GM23338 (cell line): ENCODE measurements around the gene GCG. TPM values are rescaled to one million over a fixed set of nuclear protein-coding genes. Genes with fewer than 3 reads are reported as not detected.

Source experiments
- ATAC-seq: fragments of 200-7000 bp; cut with Tn5 transposase; 3 replicates; pipeline ENCODE4 v1.9.1; 2020
- DNase-seq: peaks from one replicate; pipeline ENCODE4 v3.0.0-alpha.2; 2015; ENCODE audit warnings: low spot score
- H2AFZ ChIP-seq: fragments of 200-600 bp; sonication (generic); 2 replicates; pipeline ENCODE4 v1.8.0; 2016; ENCODE audit warnings: antibody characterized with exemption, mild to moderate bottlenecking, moderate library complexity
- H3F3A ChIP-seq: fragments of 200-600 bp; sonication (generic); replicated peaks from 2 replicates; pipeline ENCODE4 v1.8.0; 2017; ENCODE audit warnings: antibody characterized with exemption, mixed run types, low read depth
- H3K27ac ChIP-seq: fragments of 200-600 bp; sonication (generic); 2 replicates; pipeline ENCODE4 v1.6.1; 2016; ENCODE audit warnings: low read depth
- H3K27me3 ChIP-seq: fragments of 200-600 bp; sonication (generic); 2 replicates; pipeline ENCODE4 v1.8.0; 2016; ENCODE audit warnings: mild to moderate bottlenecking, mixed run types, moderate library complexity; ENCODE audit not compliant: insufficient read depth
- H3K36me3 ChIP-seq: fragments of 200-600 bp; sonication (generic); 2 replicates; pipeline ENCODE4 v1.8.0; 2016; ENCODE audit warnings: mild to moderate bottlenecking; ENCODE audit not compliant: insufficient read depth
- H3K4me1 ChIP-seq: fragments of 200-600 bp; sonication (generic); 2 replicates; pipeline ENCODE4 v1.8.0; 2016; ENCODE audit warnings: mild to moderate bottlenecking, moderate library complexity; ENCODE audit not compliant: insufficient read depth
- H3K4me2 ChIP-seq: fragments of 200-600 bp; sonication (generic); 2 replicates; pipeline ENCODE4 v1.7.1; 2017; ENCODE audit warnings: mixed run types
- H3K4me3 ChIP-seq: fragments of 200-600 bp; sonication (generic); 2 replicates; pipeline ENCODE4 v1.6.1; 2016; ENCODE audit warnings: mixed run types
- H3K79me2 ChIP-seq: fragments of 200-600 bp; sonication (generic); replicated peaks from 2 replicates; pipeline ENCODE4 v1.8.0; 2017; ENCODE audit warnings: mild to moderate bottlenecking; ENCODE audit not compliant: insufficient read depth
- H3K9me2 ChIP-seq: fragments of 200-600 bp; sonication (generic); 2 replicates; pipeline ENCODE4 v1.8.0; 2017; ENCODE audit not compliant: insufficient read depth
- H4K20me1 ChIP-seq: fragments of 200-600 bp; sonication (generic); replicated peaks from 2 replicates; pipeline ENCODE4 v1.8.0; 2017; ENCODE audit warnings: mild to moderate bottlenecking; ENCODE audit not compliant: insufficient read depth
- H3K27ac Mint-ChIP-seq: 2 replicates; pipeline ENCODE4 v1.8.0; 2020; ENCODE audit warnings: inconsistent platforms, mild to moderate bottlenecking, moderate library complexity, mixed read lengths
- H3K27me3 Mint-ChIP-seq: 3 replicates; pipeline ENCODE4 v1.8.0; 2022; ENCODE audit warnings: low read depth, mild to moderate bottlenecking, moderate library complexity, mixed read lengths, inconsistent platforms; ENCODE audit not compliant: insufficient read depth, poor library complexity
- H3K36me3 Mint-ChIP-seq: 3 replicates; pipeline ENCODE4 v1.8.0; 2021; ENCODE audit warnings: low read depth, mild to moderate bottlenecking, inconsistent platforms, moderate library complexity, mixed read lengths
- H3K4me1 Mint-ChIP-seq: 3 replicates; pipeline ENCODE4 v1.8.0; 2020; ENCODE audit warnings: mild to moderate bottlenecking, inconsistent platforms, mixed read lengths
- H3K4me3 Mint-ChIP-seq: 3 replicates; pipeline ENCODE4 v1.8.0; 2021; ENCODE audit warnings: moderate library complexity, mild to moderate bottlenecking, inconsistent platforms, mixed read lengths
- H3K9me3 Mint-ChIP-seq: 3 replicates; pipeline ENCODE4 v1.8.0; 2020; ENCODE audit warnings: moderate library complexity, mild to moderate bottlenecking, inconsistent platforms, mixed read lengths
- CREB1 ChIP-seq: fragments of 250-450 bp; sonication (Bioruptor Pico); IDR thresholded peaks from 2 replicates; pipeline ENCODE4 v1.5.0; 2020; ENCODE audit warnings: low read depth, mild to moderate bottlenecking, moderate library complexity
- CTCF ChIP-seq, 2 experiments: fragments of 200-600 bp in 1 of 2; sonication (generic) in 1 of 2; conservative IDR thresholded peaks; 2 replicates each; pipeline versions ENCODE4 v1.5.1 to v1.6.1; 2016 to 2017; ENCODE audit warnings: antibody characterized with exemption in 2 of 2, low read depth in 2 of 2, mild to moderate bottlenecking in 2 of 2, moderate library complexity in 1 of 2
- ETS1 ChIP-seq: IDR thresholded peaks from 2 replicates; pipeline ENCODE4 v1.6.1; 2016; ENCODE audit warnings: antibody characterized with exemption
- EZH2 ChIP-seq: fragments of 200-600 bp; sonication (generic); IDR thresholded peaks from one replicate; pipeline ENCODE4 v1.8.0; 2017; ENCODE audit warnings: antibody characterized with exemption, mild to moderate bottlenecking, low read depth; ENCODE audit not compliant: unreplicated experiment
- EZH2phosphoT487 ChIP-seq: fragments of 200-600 bp; sonication (generic); IDR thresholded peaks from one replicate; pipeline ENCODE4 v1.8.1; 2018; ENCODE audit warnings: antibody characterized with exemption; ENCODE audit not compliant: unreplicated experiment
- JUNB ChIP-seq: IDR thresholded peaks from one replicate; pipeline ENCODE4 v1.6.1; 2016; ENCODE audit warnings: antibody characterized with exemption; ENCODE audit not compliant: unreplicated experiment
- NANOG ChIP-seq: IDR thresholded peaks from 2 replicates; pipeline ENCODE4 v1.6.1; 2016; ENCODE audit warnings: antibody characterized with exemption, borderline replicate concordance
- POLR2AphosphoS5 ChIP-seq: IDR thresholded peaks from 2 replicates; pipeline ENCODE4 v1.6.1; 2016; ENCODE audit warnings: antibody characterized with exemption, low read depth
- REST ChIP-seq: IDR thresholded peaks from one replicate; pipeline ENCODE4 v1.6.1; 2018; ENCODE audit warnings: antibody characterized with exemption; ENCODE audit not compliant: unreplicated experiment
- STAT1 ChIP-seq: IDR thresholded peaks from one replicate; pipeline ENCODE4 v1.6.1; 2016; ENCODE audit warnings: antibody characterized with exemption; ENCODE audit not compliant: unreplicated experiment
- ZNF114 ChIP-seq: fragments of 250-450 bp; sonication (Bioruptor Pico); IDR thresholded peaks from 2 replicates; pipeline ENCODE4 v1.5.0; 2020; ENCODE audit warnings: mild to moderate bottlenecking, moderate library complexity
- ZNF331 ChIP-seq: fragments of 250-450 bp; sonication (Bioruptor Pico); IDR thresholded peaks from 2 replicates; pipeline ENCODE4 v1.5.0; 2020; ENCODE audit warnings: low read depth, mild to moderate bottlenecking, moderate library complexity
- polyA plus RNA-seq: library from polyadenylated mRNA; unstranded; fragments of >200 nt; fragmentation: Nextera tagmentation; extraction: Ambion mirVana; gene quantifications from 2 replicates; pipeline ENCODE4 v1.2.1, GENCODE V29; 2016
- total RNA-seq: library from RNA; depleted of rRNA; stranded (reverse); fragments of >200 nt; shearing (Covaris generic); gene quantifications from 2 replicates; pipeline ENCODE4 v1.2.3, GENCODE V29; 2014
- TF ChIP-seq, protein P1 (sequence below): fragments of 250-450 bp; sonication (Bioruptor Pico); IDR thresholded peaks from 2 replicates; pipeline ENCODE4 v1.5.0; 2020; ENCODE audit warnings: mild to moderate bottlenecking, moderate library complexity

The GCG gene
- total and polyA plus RNA-seq, 2 experiments from 2014 or later, result not detected

DNA sequence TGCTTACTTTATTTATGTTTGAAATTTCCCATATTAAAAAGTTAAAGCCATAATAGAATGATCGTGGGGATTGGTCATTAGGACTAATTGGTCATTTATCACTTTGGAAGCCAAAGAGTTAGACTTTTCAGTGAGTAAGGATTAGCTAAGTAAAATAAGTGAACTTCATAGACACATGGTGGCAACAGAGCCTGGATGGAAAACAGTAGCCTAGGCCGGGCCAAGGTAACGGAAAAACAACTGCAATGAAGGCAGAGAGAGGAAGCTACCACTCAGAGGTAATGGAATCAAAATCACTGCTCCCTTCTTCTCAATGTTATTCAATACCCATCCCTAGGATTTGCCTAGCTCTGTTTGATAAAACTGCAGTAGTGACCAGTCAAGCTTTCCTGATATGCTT is 4.1 kb upstream of the GCG start:
- Mint-ChIP-seq H3K4me1 (no peaks in the 10 kb centered on the region), H3K4me3 (no peak overlapping the region), H3K36me3 (no peaks in the 10 kb centered on the region), H3K27me3 (no peaks in the 10 kb centered on the region), H3K9me3 (no peaks in the 10 kb centered on the region), H3K27ac (no peak overlapping the region)
- no peaks in the 10 kb centered on the region for H3F3A ChIP-seq
- no peaks in the 10 kb centered on the region for H3K4me1 ChIP-seq
- no peak overlapping the region for H3K27ac ChIP-seq
- H4K20me1 ChIP-seq, result no peaks in the 10 kb centered on the region
- H3K4me3 ChIP-seq, result no peak overlapping the region
- ATAC-seq (no peak), DNase-seq (no peak)
- no peak overlapping the region for H3K4me2 ChIP-seq
- H3K27me3 ChIP-seq, result no peaks in the 10 kb centered on the region
- TF ChIP-seq, protein P1, sequence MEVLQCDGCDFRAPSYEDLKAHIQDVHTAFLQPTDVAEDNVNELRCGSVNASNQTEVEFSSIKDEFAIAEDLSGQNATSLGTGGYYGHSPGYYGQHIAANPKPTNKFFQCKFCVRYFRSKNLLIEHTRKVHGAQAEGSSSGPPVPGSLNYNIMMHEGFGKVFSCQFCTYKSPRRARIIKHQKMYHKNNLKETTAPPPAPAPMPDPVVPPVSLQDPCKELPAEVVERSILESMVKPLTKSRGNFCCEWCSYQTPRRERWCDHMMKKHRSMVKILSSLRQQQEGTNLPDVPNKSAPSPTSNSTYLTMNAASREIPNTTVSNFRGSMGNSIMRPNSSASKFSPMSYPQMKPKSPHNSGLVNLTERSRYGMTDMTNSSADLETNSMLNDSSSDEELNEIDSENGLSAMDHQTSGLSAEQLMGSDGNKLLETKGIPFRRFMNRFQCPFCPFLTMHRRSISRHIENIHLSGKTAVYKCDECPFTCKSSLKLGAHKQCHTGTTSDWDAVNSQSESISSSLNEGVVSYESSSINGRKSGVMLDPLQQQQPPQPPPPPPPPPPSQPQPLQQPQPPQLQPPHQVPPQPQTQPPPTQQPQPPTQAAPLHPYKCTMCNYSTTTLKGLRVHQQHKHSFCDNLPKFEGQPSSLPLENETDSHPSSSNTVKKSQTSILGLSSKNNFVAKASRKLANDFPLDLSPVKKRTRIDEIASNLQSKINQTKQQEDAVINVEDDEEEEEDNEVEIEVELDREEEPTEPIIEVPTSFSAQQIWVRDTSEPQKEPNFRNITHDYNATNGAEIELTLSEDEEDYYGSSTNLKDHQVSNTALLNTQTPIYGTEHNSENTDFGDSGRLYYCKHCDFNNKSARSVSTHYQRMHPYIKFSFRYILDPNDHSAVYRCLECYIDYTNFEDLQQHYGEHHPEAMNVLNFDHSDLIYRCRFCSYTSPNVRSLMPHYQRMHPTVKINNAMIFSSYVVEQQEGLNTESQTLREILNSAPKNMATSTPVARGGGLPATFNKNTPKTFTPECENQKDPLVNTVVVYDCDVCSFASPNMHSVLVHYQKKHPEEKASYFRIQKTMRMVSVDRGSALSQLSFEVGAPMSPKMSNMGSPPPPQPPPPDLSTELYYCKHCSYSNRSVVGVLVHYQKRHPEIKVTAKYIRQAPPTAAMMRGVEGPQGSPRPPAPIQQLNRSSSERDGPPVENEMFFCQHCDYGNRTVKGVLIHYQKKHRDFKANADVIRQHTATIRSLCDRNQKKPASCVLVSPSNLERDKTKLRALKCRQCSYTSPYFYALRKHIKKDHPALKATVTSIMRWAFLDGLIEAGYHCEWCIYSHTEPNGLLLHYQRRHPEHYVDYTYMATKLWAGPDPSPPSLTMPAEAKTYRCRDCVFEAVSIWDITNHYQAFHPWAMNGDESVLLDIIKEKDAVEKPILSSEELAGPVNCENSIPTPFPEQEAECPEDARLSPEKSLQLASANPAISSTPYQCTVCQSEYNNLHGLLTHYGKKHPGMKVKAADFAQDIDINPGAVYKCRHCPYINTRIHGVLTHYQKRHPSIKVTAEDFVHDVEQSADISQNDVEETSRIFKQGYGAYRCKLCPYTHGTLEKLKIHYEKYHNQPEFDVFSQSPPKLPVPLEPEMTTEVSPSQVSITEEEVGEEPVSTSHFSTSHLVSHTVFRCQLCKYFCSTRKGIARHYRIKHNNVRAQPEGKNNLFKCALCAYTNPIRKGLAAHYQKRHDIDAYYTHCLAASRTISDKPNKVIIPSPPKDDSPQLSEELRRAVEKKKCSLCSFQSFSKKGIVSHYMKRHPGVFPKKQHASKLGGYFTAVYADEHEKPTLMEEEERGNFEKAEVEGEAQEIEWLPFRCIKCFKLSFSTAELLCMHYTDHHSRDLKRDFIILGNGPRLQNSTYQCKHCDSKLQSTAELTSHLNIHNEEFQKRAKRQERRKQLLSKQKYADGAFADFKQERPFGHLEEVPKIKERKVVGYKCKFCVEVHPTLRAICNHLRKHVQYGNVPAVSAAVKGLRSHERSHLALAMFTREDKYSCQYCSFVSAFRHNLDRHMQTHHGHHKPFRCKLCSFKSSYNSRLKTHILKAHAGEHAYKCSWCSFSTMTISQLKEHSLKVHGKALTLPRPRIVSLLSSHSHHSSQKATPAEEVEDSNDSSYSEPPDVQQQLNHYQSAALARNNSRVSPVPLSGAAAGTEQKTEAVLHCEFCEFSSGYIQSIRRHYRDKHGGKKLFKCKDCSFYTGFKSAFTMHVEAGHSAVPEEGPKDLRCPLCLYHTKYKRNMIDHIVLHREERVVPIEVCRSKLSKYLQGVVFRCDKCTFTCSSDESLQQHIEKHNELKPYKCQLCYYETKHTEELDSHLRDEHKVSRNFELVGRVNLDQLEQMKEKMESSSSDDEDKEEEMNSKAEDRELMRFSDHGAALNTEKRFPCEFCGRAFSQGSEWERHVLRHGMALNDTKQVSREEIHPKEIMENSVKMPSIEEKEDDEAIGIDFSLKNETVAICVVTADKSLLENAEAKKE (CRISPR knock-in tag), result no peak
- TF ChIP-seq ZNF331 (no peak), CREB1 (CRISPR knock-in tag) (no peak), ZNF114 (CRISPR knock-in tag) (no peak), CTCF (conservative IDR thresholded peaks at IDR 0.05; ENCODE audit: low read depth in 2 of 2) (no peak), JUNB (no peak), EZH2 (no peak), EZH2phosphoT487 (no peak), REST (no peak), STAT1 (no peak), POLR2AphosphoS5 (no peak), ETS1 (no peak), NANOG (no peak)
- no peak overlapping the region; the same call in 1 of the 2 replicates for H2AFZ ChIP-seq
- H3K36me3 ChIP-seq, result no peaks in the 10 kb centered on the region
- H3K79me2 ChIP-seq, result no peaks in the 10 kb centered on the region
- no peaks in the 10 kb centered on the region for H3K9me2 ChIP-seq
